NCI-H748 (cell line): Measurements from ENCODE around the gene MCC.

ENCODE experiments used
- DNase-seq: peaks from one replicate; lab custom pipeline; 2025; ENCODE audit not compliant: unreplicated experiment; lab: John Stamatoyannopoulos, UW

MCC gene

GRCh38 chr5:113325054-113325453, 163.2 kb downstream of the MCC start:
- no peak for DNase-seq

- DNase-seq = no peak
Measured at GRCh38 chr5:113321276-113321675, 167.0 kb downstream of the MCC start.

DNA sequence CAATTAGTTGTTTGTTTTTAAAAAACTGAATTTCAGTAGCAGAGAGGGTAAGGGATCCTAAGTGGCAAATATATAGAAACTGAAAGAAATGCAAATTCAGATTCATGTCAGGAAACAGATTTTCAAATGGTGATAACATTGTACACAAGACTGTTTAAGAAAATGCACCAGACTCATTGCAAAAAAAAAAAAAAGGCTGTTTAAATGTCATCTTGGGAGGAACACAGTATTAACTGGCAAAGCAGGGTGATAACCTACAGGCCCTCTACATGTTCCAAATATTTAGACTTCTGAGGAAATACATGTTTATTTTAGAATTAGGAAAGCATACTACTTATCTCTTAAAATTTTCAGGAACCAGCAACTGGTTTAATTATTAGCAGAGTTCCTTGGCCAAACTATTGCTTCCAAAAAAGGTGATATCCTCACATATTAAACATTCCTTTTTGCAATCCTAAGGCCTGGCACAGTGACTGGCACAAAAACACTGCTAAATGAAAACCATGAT, 167.9 kb downstream of the MCC start:
- DNase-seq = no peak

- no peak for DNase-seq
Measured at GRCh38 chr5:113319256-113320053, 168.8 kb downstream of the MCC start.

- no peak for DNase-seq
Measured at GRCh38 chr5:113317636-113318035, 170.6 kb downstream of the MCC start.

GRCh38 chr5:113311301-113311700, 177.0 kb downstream of the MCC start:
- no peak for DNase-seq

- no peak for DNase-seq
Measured at GRCh38 chr5:113302120-113302519, 186.1 kb downstream of the MCC start.

DNA sequence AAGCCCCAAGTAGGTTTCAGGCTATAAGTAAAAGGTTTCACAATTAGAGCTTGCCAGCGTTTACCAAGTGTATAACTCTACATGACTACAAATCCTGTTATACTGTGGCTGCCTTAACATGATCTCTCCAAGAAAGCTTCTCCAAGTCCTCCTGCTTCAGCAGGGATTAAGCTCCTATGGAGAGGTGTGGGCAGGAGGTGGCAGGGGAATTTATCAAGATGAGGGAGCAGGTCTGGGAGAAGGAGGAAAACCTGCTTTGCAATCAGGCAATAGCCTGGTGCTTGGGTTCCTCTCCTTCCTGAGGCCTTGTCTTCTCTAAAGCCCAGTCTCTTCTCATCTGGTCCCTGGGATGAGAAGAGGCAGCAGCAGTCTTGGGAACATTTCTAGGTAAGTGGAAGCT, 188.7 kb downstream of the MCC start:
- no peak for DNase-seq

- DNase-seq = no peak
Measured at GRCh38 chr5:113296676-113297075, 191.6 kb downstream of the MCC start.

- DNase-seq = no peak
Measured at GRCh38 chr5:113295111-113295539, 193.1 kb downstream of the MCC start.

DNA sequence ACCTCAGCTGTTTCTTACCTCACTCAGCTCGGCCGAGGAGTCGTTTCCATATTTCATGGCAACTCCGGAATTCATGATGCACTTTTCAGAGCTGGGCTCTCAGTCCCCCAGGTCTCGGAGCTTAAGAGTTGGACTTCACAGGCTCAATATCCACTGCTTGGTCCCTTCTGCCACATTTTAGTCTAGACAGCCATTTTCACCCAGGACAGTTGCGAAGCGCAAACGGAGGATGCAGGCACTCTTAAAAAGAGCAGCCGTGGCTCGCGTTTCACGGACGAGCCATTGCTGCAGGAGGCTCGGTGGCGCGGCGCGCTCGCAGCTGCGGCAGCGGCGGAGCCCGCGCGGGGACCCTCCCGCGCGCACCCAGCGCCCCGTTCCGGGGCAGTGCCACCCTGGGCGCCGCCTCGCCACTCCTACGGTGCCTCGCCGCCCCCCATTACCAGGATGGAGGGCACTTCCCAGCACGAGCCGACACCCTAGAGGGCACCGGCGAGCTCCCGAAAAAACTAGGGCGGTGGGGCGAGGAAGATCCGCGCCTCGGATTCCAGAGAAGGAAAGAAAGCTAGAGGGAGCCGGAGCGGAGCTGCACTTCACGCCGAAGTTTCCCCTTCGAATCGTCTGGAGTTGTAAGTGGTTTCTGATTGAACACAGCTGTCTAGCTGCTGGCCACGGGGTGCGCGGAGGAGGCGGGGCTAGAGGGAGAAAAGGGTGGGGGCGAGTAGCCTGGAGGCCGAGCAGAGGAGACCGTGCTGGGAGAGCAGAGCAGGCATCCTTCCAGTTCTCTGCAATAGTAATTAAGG, 193.7 kb downstream of the MCC start:
- peak; percentile 63 for DNase-seq

DNA sequence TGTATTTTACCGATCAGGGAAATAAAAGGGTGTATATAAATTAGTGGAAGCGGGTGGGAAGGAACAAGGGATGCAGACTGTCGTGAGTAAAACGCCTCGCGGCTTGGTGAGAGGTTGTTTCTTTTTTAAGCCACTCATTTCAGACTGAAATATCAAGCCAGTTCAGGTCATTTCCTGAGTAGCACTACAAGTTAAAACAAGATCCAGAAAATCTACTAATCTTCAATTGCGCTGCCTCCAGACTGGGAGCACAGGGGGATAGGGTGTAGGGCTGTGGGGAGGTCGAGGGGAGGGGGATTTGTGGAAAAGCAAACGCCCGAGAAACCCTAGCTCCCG, 194.3 kb downstream of the MCC start:
- no peak for DNase-seq

DNA sequence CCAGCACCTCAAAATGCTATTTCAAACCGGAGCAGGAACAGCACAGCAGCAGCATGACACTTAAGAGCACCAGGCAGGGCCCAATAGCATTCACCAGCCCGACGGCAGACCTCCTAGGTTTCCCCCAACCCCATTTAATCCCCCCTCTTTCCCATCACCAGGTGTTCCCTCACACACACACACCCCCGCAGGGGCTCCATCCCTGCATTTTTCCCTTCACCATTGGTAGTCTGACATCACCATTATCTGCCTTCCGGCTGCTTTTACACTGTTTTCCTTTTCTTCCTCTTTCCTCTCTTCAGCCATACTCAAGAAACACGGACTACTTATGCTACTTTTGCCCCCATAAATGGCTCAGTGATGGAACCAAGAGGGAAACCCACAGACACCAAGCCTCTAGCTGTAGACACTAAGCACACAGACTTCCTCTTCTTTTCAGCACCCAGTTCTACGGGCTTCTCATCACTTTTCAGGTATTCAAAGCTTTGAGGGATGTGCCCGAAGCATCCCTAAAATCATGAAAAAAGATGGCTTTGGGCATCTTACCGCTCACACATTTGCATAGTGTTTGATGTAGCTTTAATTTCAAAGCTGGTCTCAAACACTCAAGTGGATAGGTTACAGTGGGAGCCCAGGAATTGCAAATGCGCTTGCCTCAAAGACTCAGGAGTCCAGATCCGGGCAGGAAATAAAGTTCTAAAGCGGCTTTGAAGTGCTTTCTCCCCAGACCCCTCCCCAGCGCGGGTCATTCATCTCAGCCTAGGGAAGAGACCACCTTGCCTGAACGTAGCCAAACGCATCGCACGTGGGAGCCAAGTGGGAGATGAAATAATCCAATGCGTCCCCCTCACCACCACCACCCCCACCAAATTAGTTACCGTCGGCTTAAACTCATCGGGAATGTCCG, 194.9 kb downstream of the MCC start:
- DNase-seq = no peak

DNA sequence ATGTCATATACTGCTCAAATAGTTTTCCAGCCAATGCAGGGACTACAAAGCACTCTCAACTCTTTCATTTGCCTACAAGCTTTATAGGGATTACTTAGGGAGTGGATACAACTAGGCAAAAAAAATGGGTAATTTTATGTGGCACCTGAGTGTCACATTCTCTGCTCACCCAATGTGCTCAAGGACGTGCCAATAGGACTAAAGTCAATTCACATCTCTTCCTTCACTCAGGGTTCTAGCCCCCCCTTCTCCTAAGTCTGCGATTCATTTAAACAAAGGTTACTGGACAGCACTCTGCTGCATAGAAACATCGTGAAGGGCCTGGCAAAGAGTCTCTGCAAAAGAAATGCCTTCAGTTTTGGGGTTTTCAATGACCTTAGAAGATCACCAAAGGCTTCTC, 195.8 kb downstream of the MCC start:
- no peak for DNase-seq

- DNase-seq = peak; percentile 59
Measured at GRCh38 chr5:113283558-113283957, 204.7 kb downstream of the MCC start.

DNA sequence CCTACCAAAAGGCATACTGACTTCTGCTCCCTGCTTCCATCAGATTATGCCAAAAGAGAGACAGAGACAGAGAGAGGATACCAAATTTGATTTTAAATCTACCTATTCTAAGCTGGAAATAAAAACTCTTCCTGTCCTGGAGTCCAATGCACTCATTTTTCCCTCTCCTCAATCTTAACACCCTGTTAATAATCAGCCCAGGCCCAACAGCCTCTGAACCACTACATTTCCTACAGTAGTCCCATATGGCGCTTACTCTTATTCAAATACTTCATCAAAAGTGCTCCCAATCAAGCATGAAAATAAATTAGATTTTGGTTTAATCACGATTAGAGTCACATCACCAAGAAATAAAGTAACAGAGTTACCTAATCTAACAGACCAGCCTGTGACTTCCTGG, 205.8 kb downstream of the MCC start:
- DNase-seq = no peak

- DNase-seq = no peak
Measured at GRCh38 chr5:113281194-113281593, 207.1 kb downstream of the MCC start.

GRCh38 chr5:113280541-113280940, 207.7 kb downstream of the MCC start:
- no peak for DNase-seq

DNA sequence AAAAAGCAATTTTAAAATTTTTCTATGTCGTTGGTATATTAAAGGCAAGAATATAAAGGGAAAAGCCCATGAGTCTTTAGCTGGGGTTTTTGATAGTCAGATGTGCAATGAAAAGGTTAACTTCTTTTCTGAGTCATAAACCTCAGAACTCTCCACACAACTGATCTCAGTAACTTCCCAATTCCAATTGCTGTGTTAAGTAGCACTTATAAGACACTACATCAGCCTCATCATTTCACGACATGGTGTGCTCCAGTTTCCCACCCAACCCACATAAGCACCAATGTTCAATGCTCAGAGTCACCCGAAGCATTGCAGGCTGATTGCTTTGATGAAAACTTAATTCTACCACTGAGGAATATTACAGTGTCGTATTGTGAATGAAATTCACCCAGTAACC, 209.3 kb downstream of the MCC start:
- no peak for DNase-seq

- no peak for DNase-seq
Measured at GRCh38 chr5:113276493-113276892, 211.8 kb downstream of the MCC start.

DNA sequence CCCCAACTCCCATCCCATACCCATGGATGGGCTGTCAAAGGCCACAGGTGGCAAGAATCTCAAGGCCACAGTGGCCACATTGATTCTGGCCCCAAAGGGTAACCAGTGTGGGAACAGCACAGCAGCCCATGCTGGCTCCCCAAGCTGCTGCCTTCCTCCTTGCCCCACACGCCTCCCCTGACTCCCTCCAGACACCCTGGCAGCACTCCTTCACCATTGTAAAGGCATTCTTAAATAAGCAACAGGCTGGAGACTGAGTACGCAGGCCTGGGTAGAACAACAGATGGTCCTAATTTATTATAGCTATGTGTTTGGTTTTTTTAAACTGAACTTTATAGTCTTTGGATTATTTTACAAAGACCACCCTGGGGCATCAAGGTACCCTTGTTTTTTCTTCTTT, 212.3 kb downstream of the MCC start:
- DNase-seq = no peak
